Duodenal mucosa (tissue), 2 donors: ENCODE data around the gene SPDYC.
A peak's percentile ranks its signal among the peaks of the same experiment; 100 is the strongest.

Experiments
- H3K27ac ChIP-seq: one replicate; pipeline ENCODE4 v1.7.0; 2013; ENCODE audit warnings: low read depth, low read length
- H3K27me3 ChIP-seq, 2 donors: one replicate each; pipeline ENCODE4 v1.7.0; 2013; ENCODE audit warnings: low read length in 2 of 2, control low read depth in 1 of 2; ENCODE audit not compliant: insufficient read depth in 2 of 2, control insufficient read depth in 1 of 2
- H3K36me3 ChIP-seq, 2 donors: one replicate each; pipeline ENCODE4 v1.7.0; 2013; ENCODE audit warnings: low read length in 2 of 2, control low read depth in 1 of 2; ENCODE audit not compliant: insufficient read depth in 2 of 2, control insufficient read depth in 1 of 2
- H3K4me1 ChIP-seq, 2 donors: one replicate each; pipeline ENCODE4 v1.7.0; 2013; ENCODE audit warnings: low read length in 2 of 2, control low read depth in 1 of 2; ENCODE audit not compliant: insufficient read depth in 2 of 2, control insufficient read depth in 1 of 2
- H3K4me3 ChIP-seq, 2 donors: one replicate each; pipeline ENCODE4 v1.7.0; 2013; ENCODE audit warnings: low read length in 2 of 2, low read depth in 1 of 2
- H3K9ac ChIP-seq, 2 donors: one replicate each; pipeline ENCODE4 v1.7.0; 2013; ENCODE audit warnings: low read length in 2 of 2, low read depth in 1 of 2
- H3K9me3 ChIP-seq, 2 donors: one replicate each; pipeline ENCODE4 v1.7.0; 2013; ENCODE audit warnings: low read length in 2 of 2, control low read depth in 1 of 2; ENCODE audit not compliant: control insufficient read depth in 1 of 2

SPDYC gene, protein sequence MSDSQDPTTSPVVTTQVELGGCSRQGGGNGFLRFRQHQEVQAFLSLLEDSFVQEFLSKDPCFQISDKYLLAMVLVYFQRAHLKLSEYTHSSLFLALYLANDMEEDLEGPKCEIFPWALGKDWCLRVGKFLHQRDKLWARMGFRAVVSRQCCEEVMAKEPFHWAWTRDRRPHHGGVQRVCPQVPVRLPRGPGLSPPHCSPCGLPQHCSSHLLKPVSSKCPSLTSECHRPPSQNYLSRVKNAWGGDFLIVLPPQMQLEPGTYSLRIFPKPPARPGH

DNA sequence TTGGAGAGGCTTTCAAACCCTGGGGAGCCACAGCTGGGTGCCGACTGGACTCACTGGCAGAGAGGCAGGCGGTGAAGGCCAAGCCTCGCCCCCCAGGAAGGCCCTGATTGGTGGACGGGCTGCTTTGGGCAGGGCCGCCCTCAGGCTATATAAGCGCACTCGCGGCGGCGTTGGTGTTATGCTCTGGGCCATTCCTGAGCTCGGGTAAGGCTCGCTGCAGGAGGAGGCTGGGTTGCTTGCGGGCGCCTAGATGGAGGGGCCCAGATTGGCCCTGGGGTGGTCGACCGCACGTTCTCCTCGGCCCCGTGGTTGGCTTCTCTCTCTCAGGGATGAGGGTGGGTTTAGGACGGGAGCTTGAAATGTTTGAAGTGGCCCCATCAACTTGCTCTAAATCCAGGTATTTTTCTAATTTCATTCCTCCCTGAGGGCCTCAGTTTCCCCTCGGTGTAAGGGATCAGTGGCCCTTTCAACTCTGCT is at the start of gene SPDYC:
SPDYC (plus strand) TSS at position 176 of the 477 bp plus-strand sequence. CDS start 1,125 bp downstream, outside the sequence.
- Histone ChIP-seq H3K4me1 (peaks cover 0 to 4% of the 10 kb centered on the region in 2 donors), H3K4me3 (no peak within 1 kb of the TSS), H3K9ac (no peak within 1 kb of the TSS), H3K9me3 (no peaks in the 10 kb centered on the region), H3K36me3 (no peaks in the 10 kb centered on the region), H3K27me3 (no peaks in the 10 kb centered on the region), H3K27ac (no peak within 1 kb of the TSS)

DNA sequence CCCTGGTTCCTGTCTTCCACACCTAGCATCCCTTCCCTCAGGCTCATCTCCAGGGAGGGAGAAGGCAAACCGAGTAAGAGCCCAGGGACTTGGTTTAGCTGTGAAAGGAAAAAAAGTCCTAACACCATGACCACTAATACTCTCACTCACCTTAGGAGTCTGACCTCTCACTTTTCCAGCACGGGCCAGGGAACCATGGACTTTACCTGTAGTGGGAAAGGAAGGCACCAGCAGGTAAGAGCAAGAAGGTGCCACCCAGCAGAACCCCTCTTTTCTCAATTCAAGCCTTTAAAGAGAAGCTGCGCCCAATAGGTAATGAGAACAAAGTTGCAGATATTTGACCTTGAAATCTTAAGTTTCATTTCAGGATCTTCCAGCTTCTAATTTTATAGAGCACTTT is 49.2 kb upstream of the SPDYC start:
- H3K27me3 ChIP-seq, result no peaks in the 10 kb centered on the region
- H3K27ac ChIP-seq, result no peak overlapping the region
- H3K9me3 ChIP-seq, result no peaks in the 10 kb centered on the region
- H3K4me1 ChIP-seq, result peaks cover 31 to 39% of the 10 kb centered on the region in 2 donors
- peaks cover 37 to 43% of the 10 kb centered on the region in 2 donors for H3K36me3 ChIP-seq
- H3K9ac ChIP-seq, result peak overlapping the region; percentile 92 to 93
- peak overlapping the region in 1 of 2 donors; percentile 100 for H3K4me3 ChIP-seq

- Histone ChIP-seq H3K27me3 (no peaks in the 10 kb centered on the region), H3K27ac (peak overlapping the region; percentile 91), H3K9me3 (no peaks in the 10 kb centered on the region), H3K9ac (peak overlapping the region; percentile 92 to 93), H3K4me3 (peak overlapping the region; percentile 98 to 100), H3K36me3 (peaks cover 36 to 48% of the 10 kb centered on the region in 2 donors), H3K4me1 (peaks cover 25 to 33% of the 10 kb centered on the region in 2 donors)
Measured at GRCh38 chr11:65121447-65121864, 48.6 kb upstream of the SPDYC start.

DNA sequence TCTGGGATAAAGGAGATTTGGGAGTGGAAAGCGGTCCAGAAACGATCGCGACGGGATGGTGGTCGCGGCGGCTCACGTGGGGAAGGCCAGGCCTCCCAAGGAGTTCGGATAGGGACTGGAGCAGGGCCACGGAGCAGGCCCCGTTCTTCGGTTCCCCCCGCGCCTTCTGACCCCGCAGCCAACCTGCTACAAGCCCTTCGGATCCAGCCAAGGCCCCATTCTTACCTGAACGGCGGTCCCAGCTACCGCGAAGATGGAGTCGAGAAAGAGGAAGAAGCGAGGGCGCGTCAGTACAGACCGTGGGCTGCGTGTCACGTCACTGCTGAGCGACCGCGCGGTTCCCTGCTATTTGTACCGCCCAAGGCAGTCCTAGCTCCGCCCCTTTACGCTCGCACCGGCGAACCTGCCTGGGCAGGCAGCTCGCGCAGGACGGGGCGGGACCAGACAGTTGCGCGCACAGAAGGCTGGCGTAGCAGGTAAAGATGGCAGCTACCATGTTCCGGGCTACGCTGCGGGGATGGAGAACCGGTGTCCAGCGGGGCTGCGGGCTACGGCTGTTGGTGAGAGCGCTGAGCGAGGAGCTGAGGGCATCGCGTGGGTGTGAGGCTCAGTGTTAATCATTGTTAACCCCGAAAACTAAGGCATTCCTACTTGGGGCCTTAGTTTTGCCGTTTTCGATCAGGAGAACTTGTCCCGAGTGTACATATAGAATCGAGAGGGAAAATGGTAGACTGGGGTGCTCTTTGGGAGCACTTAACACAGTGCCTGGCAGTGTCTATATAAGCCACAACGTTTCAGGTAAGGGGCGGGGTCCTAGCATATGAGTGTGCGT is 48.0 kb upstream of the SPDYC start, which contains the start of the genes FAU and MRPL49:
FAU (minus strand) TSS at position 270 of the 832 bp plus-strand sequence. CDS start 321 bp downstream, outside the sequence.
MRPL49 (plus strand) TSS at position 457 of the 832 bp plus-strand sequence; CDS start at position 483, 26 bp downstream.
- H3K4me3 ChIP-seq, result peak within 1 kb of the TSS; percentile 98 to 100
- H3K4me1 ChIP-seq, result peaks cover 27 to 28% of the 10 kb centered on the region in 2 donors
- peak within 1 kb of the TSS; percentile 92 to 93 for H3K9ac ChIP-seq
- H3K27ac ChIP-seq, result peak within 1 kb of the TSS; percentile 91
- H3K27me3 ChIP-seq, result no peaks in the 10 kb centered on the region
- peaks cover 39 to 54% of the 10 kb centered on the region in 2 donors for H3K36me3 ChIP-seq
- H3K9me3 ChIP-seq, result no peaks in the 10 kb centered on the region

GRCh38 chr11:65124480-65125196 is 45.4 kb upstream of the SPDYC start:
- H3K4me3 ChIP-seq, result no peak overlapping the region
- no peaks in the 10 kb centered on the region for H3K27me3 ChIP-seq
- no peaks in the 10 kb centered on the region for H3K9me3 ChIP-seq
- peaks cover 24 to 26% of the 10 kb centered on the region in 2 donors for H3K4me1 ChIP-seq
- H3K27ac ChIP-seq, result no peak overlapping the region
- H3K9ac ChIP-seq, result no peak overlapping the region
- peaks cover 53 to 67% of the 10 kb centered on the region in 2 donors for H3K36me3 ChIP-seq

DNA sequence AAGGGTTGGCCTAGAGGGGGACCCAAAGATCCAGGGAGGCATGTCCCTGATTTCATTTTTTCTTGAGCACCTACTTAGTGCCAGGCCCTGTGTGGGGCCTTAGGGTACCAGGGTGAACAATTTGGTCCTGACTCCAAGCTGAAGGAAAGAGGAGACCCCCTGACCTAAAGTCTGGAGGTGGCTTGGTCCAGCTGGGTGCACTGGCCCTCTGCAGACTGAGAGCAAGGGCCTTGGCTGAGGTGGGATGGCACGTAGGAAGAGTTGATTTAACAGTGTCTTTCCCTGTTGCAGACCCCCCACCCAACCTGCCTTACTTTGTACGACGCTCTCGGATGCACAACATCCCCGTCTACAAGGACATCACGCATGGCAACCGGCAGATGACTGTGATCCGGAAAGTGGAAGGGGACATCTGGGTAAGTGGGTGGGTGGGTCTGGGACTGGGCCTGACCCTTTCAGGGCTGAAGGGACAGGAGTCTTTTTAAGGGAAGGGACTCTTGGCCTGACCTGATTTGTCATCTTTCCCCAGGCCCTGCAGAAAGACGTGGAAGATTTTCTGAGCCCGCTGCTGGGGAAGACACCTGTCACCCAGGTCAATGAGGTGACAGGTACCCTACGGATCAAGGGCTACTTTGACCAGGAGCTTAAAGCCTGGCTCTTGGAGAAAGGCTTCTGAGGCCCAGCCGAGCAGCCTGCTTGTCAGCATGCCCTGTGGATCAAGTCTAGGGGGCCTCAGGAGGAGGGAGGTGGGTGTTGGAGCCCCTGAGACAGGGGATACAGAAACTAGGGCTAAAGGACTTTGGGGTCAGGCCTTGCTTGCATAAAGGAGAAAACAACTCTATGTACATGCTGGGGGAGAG is 44.6 kb upstream of the SPDYC start:
- Histone ChIP-seq H3K9me3 (no peaks in the 10 kb centered on the region), H3K4me1 (peaks cover 19% of the 10 kb centered on the region in 2 donors), H3K27me3 (no peaks in the 10 kb centered on the region), H3K36me3 (peaks cover 51 to 67% of the 10 kb centered on the region in 2 donors), H3K4me3 (no peak overlapping the region), H3K27ac (no peak overlapping the region), H3K9ac (no peak overlapping the region)

DNA sequence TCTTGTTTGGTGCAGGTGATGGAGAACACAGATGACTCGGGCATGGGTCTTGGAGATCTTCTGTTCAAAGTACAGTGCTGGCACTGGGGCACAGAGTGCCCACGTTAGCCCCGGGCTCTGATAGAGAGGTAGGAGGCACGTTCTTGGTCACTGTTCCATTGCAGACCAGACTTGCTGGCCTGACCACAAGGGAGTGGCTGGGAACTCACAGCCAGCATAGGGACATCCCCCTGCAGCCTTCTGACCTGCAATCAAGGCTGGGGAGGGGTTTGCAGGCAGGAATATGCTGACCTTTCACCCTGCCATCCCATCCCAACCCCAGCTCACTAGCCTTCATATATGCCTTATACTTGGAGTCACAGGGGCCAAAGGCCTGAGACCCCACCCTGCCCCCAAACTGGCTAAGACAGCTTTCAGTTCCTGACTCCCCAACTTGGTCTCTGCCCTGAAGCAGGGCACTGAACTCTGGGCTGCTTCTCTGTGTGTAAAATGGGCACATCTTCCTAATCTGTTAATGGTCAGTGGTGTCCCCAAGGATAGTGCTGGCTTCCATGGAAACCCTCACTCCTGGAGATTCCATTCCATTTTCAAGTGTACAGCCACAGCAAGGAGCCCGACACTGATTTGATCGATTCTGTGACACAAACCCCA is 43.3 kb upstream of the SPDYC start:
- peaks cover 10 to 17% of the 10 kb centered on the region in 2 donors for H3K4me1 ChIP-seq
- peaks cover 55 to 74% of the 10 kb centered on the region in 2 donors for H3K36me3 ChIP-seq
- H3K27ac ChIP-seq, result no peak overlapping the region
- no peak overlapping the region for H3K4me3 ChIP-seq
- H3K9ac ChIP-seq, result no peak overlapping the region
- no peaks in the 10 kb centered on the region for H3K27me3 ChIP-seq
- H3K9me3 ChIP-seq, result no peaks in the 10 kb centered on the region

- Histone ChIP-seq H3K4me1 (peaks cover 17 to 26% of the 10 kb centered on the region in 2 donors), H3K27ac (no peak overlapping the region), H3K4me3 (no peak overlapping the region), H3K36me3 (peaks cover 63 to 83% of the 10 kb centered on the region in 2 donors), H3K9ac (no peak overlapping the region), H3K9me3 (no peaks in the 10 kb centered on the region), H3K27me3 (no peaks in the 10 kb centered on the region)
Measured at GRCh38 chr11:65127473-65128181, 42.4 kb upstream of the SPDYC start.
